GM21576 (cell line): ENCODE data around the gene TTC6.

Source experiments
- ATAC-seq: cut with Tn5 transposase; IDR thresholded peaks from one replicate; pipeline ENCODE4 v1.9.1; 2021; ENCODE audit warnings: mild to moderate bottlenecking, moderate library complexity; ENCODE audit not compliant: unreplicated experiment

The TTC6 gene

GRCh38 chr14:37595809-37596621 lies 586 bp downstream of the TTC6 start:
- ATAC-seq: peak; percentile 52

DNA sequence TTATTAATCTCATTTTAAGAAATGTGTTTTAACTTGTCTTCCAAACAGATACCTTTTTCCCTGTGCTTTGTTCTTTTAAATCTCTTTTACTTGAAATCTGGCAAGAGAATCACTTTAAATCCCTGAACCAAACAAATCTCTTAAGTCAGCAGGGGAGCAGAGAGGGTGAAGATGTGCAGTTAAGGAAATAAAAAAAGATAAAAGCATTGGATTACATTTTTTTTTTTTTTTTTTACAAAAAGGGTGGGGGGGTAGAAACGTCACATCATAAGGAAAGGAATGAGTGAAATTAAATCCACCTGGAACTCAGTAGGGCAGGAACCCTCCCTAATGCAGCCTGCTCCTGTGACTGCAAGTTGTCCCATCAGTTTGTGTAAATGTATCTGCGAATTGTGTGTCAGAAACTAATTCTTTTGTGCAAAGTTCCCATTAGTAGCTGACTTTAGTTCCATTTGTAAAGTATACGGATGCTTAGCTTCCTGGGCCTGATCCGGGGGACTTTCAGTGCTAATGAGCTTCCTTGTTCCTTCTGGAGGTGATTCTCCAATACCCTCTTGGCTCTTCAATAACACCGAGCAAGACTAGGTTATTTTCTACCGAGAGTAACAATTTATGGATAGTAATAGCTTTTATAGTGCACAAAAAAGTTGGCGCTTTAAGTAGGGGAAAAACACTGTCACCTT lies 1.5 kb downstream of the TTC6 start:
- no peak for ATAC-seq

DNA sequence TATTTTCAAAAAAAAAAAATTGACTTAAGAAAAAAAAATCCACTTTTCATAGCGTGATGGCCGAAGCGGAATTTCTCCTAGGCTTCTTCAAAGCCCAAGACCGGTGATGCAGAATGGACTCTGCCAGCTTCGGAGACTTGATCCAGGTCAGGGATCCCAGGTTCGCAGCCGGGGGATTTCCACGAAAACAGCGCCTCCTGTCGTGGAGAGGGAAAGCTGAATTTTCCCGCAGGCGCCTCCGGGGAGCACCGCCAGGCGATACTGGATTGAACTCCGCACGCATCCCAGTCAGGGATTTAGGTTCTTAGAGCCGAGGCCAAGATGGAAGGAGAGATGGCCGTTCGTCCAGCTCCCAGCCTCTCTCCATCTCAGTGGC lies 2.1 kb downstream of the TTC6 start:
- ATAC-seq: no peak

- no peak for ATAC-seq
These were observed 2.7 kb downstream of the TTC6 start for GRCh38 chr14:37597914-37598746.

- ATAC-seq: no peak
These were observed 3.5 kb downstream of the TTC6 start for GRCh38 chr14:37598747-37599506.

- no peak for ATAC-seq
These were observed 4.3 kb downstream of the TTC6 start for GRCh38 chr14:37599507-37600368.

GRCh38 chr14:37600880-37601741 lies 5.7 kb downstream of the TTC6 start:
- no peak for ATAC-seq

GRCh38 chr14:37601865-37602264 lies 6.4 kb downstream of the TTC6 start:
- ATAC-seq: no peak

DNA sequence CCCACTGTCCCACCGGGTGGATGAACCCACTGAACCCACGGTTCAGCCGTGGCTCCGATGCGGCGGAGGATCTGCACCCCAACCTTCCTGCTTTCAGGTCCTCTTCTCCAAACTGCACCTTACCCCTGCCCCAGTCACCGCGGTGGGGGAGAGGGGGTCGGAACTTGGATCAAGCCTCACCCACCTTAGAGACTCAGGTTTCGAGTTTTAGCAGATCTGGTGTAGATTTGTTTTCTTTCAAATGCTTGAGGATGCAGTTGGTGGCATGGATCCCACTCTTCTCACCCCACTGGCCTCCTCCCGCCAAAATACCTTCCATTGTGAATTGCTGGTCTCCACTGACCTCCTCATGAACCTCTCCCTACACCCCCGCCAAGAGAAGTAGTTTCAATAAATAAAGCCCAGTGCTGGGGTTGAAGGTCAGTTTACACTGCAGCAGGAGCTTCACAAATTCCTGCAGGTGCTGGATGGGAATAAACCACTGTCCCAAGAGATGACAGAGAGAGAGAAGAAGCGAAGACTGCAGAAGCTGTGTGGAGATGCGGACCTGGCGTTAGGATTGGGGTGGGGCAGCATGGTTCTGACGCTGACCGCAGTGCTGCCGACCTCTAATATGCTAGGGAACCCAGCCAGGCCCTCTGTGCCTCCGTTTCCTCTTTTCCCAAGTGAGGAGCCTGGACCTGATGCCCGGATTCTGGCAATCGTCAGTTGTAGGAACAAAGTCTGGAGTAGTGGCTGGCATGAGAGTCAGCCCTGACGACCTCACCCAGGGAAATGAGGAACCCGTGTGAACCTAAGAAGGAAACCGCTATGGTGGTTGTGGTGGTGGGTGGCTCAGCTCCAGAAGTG lies 7.4 kb downstream of the TTC6 start:
- no peak for ATAC-seq

GRCh38 chr14:37603688-37604251 lies 8.3 kb downstream of the TTC6 start:
- no peak for ATAC-seq

DNA sequence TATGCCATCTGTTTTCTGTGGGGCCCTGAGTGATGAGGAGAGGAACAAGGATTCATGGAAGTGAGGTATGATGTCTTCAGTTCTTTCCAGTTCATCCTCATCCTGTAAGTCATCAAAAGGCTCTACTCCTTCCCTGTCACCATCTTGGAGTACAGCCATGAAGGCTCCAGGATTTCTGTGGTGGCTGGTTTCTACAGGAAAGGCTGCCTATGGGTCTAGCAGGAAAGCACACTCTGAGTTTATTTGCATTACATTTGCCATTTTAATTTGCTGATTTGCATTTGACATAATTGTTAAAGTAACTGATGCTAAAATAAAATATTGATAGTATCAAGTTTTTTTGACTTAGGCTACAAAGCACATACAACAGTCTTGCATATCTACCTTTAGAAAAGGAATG lies 11.2 kb downstream of the TTC6 start:
- ATAC-seq: no peak

GRCh38 chr14:37608649-37609048 lies 13.2 kb downstream of the TTC6 start:
- ATAC-seq: no peak

DNA sequence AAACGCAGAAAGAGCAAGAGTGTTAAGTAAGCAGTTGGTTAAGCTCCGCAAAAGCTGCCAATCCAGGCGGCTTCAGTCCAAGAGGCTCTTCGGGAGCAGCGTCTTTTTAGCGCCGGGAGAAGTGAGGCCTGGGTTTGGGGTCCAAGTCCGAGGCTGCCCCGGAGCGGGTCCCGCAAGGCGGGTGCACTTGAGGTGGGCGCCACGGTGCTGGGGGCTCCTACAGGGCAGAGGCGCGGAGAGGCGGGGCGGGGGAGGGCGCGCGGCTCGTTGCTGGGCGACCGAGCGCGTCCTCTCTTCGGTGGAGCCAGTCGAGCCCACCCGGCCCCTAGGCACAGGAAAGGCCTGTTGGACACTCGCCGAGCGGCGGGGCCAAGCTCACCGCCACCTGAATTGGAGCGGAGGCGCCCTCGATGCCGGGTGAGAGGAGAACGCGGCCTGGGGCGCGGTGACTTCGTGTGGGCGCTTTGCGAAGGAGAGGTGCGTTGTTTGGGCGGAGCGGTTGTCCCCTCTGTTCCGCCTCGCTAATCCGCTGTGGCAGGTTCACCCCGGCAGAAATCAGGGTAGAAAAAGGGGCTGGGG lies 15.6 kb downstream of the TTC6 start:
- ATAC-seq: no peak

- no peak for ATAC-seq
These were observed 20.3 kb downstream of the TTC6 start for GRCh38 chr14:37615582-37616289.

DNA sequence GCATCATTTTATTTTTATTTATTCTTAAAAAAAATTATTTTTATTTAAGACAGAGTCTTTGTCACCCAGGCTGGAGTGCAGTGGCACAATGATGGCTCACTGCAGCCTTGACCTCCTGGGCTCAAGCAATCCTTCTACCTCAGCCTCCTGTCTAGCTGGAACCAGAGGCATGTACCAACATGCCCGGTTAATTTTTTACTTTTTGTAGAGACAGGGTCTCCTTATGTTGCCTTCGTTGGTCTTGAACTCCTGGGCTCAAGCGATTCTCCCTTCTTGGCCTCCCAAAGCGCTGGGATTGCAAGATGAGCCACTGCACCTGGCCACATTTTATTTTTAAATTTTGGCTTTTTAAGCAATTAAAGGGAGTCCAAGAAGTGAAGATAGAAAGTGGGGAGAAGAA lies 21.4 kb downstream of the TTC6 start:
- no peak for ATAC-seq

GRCh38 chr14:37617864-37618365 lies 22.5 kb downstream of the TTC6 start:
- ATAC-seq: no peak
